ENCODE results near the gene DNAH2.
"Not testable (repeated sequence)": the region's sequence is repeated elsewhere in the genome, so short reads cannot be mapped to it uniquely, and the experiment has no call there.

DNAH2 gene

GRCh38 chr17:7852919-7853690 lies 135.6 kb downstream of the DNAH2 start:
- no peak for DNase-seq

GRCh38 chr17:7853691-7854038 lies 136.1 kb downstream of the DNAH2 start:
- DNase-seq: no peak

- DNase-seq: no peak
Measured at GRCh38 chr17:7854078-7854777, 136.7 kb downstream of the DNAH2 start.

- DNase-seq: no peak
Measured at GRCh38 chr17:7854851-7855659, 137.5 kb downstream of the DNAH2 start, which contains the start of gene TMEM88. TSS of gene TMEM88 (plus strand) at chr17:7855066. CDS start at chr17:7855075, 9 bp downstream.

GRCh38 chr17:7855660-7856010 lies 138.1 kb downstream of the DNAH2 start:
- no peak for DNase-seq

- no peak for DNase-seq
Measured at GRCh38 chr17:7856011-7856810, 138.7 kb downstream of the DNAH2 start.

GRCh38 chr17:7856811-7857712 lies 139.5 kb downstream of the DNAH2 start, which contains the start of gene NAA38:
TSS of gene NAA38 (minus strand) at chr17:7857559. CDS start at chr17:7857463, 96 bp downstream.
- peak; percentile 81 for DNase-seq

GRCh38 chr17:7857713-7858521 lies 140.4 kb downstream of the DNAH2 start, which contains the start of gene CYB5D1:
TSS of gene CYB5D1 (plus strand) at chr17:7858003. CDS start at chr17:7858135, 132 bp downstream.
- DNase-seq: no peak

- no peak for DNase-seq
Measured at GRCh38 chr17:7858522-7858810, 140.9 kb downstream of the DNAH2 start.

- DNase-seq: no peak
Measured at GRCh38 chr17:7859028-7859427, 141.5 kb downstream of the DNAH2 start.

- DNase-seq: no peak
Measured at GRCh38 chr17:7862692-7863437, 145.3 kb downstream of the DNAH2 start.

GRCh38 chr17:7864384-7864783 lies 146.8 kb downstream of the DNAH2 start:
- not testable (repeated sequence) for DNase-seq

- DNase-seq: no peak
Measured at GRCh38 chr17:7864995-7865650, 147.6 kb downstream of the DNAH2 start.

- DNase-seq: no peak
Measured at GRCh38 chr17:7867881-7868329, 150.4 kb downstream of the DNAH2 start.

- no peak for DNase-seq
Measured at GRCh38 chr17:7873051-7873450, 155.5 kb downstream of the DNAH2 start.

GRCh38 chr17:7875804-7876370 lies 158.3 kb downstream of the DNAH2 start:
- no peak for DNase-seq

GRCh38 chr17:7878234-7878633 lies 160.7 kb downstream of the DNAH2 start:
- DNase-seq: no peak

- no peak for DNase-seq
Measured at GRCh38 chr17:7880076-7880868, 162.7 kb downstream of the DNAH2 start.
